Activated naive CD4-positive, alpha-beta T cell treated with anti-CD3 and anti-CD28 coated beads for 36 hours (primary cell): ENCODE data around the gene ZSCAN22. TPM values are rescaled to one million over a fixed set of nuclear protein-coding genes. Genes with fewer than 3 reads are reported as not detected.

Source experiments
- CTCF ChIA-PET: fragments of 350-600 bp; sonication (Branson Sonifier 250); formaldehyde crosslinking; loops from one replicate; lab custom pipeline; 2021; ENCODE audit warnings: antibody characterized with exemption; lab: Charles Lee
- DNase-seq: peaks from one replicate; pipeline ENCODE4 v3.0.0-alpha.2; 2020
- H3K27ac Mint-ChIP-seq: one replicate; pipeline ENCODE4 v1.8.0; 2021; ENCODE audit warnings: mild to moderate bottlenecking, mixed read lengths
- H3K27me3 Mint-ChIP-seq: one replicate; pipeline ENCODE4 v1.8.0; 2021; ENCODE audit warnings: low read depth, mixed read lengths
- H3K36me3 Mint-ChIP-seq: one replicate; pipeline ENCODE4 v1.8.0; 2021; ENCODE audit warnings: low read depth, mixed read lengths
- H3K4me1 Mint-ChIP-seq: one replicate; pipeline ENCODE4 v1.8.0; 2021; ENCODE audit warnings: low read depth, mixed read lengths
- H3K4me3 Mint-ChIP-seq: one replicate; pipeline ENCODE4 v1.8.0; 2021; ENCODE audit warnings: mild to moderate bottlenecking, moderate library complexity, mixed read lengths
- H3K9me3 Mint-ChIP-seq: one replicate; pipeline ENCODE4 v1.8.0; 2021; ENCODE audit warnings: mixed read lengths
- intact Hi-C: fragments of 100-400 bp; cut with micrococcal nuclease; formaldehyde crosslinking; loops from one replicate; pipeline ENCODE4 v1.15.1; 2023
- total RNA-seq, 2 experiments: library from RNA; stranded (reverse); gene quantifications; one replicate each; pipeline ENCODE4 v1.2.3, GENCODE V29; 2021

ZSCAN22 gene
- total RNA-seq, 2 experiments from 2014 or later: 1.2 to 1.3 TPM

- no peak for DNase-seq
- H3K36me3 Mint-ChIP-seq: peaks cover 1% of the 10 kb centered on the region
- H3K27ac Mint-ChIP-seq: no peak overlapping the region
- no peaks in the 10 kb centered on the region for H3K27me3 Mint-ChIP-seq
- H3K4me3 Mint-ChIP-seq: no peak overlapping the region
- intact Hi-C loops: loop anchor here (1.0 to 5.0 kb wide), 11 partner anchors 20 to 219 kb away; partner anchors contain the start of genes ERVK3-1, TRIM28, ZBTB45 and ZNF132
- no peaks in the 10 kb centered on the region for H3K9me3 Mint-ChIP-seq
- CTCF ChIA-PET: no interaction called here
- no peaks in the 10 kb centered on the region for H3K4me1 Mint-ChIP-seq
Observed at GRCh38 chr19:58325311-58326022, 1.3 kb upstream of the ZSCAN22 start.

- intact Hi-C loops: loop anchor here (1.0 to 5.0 kb wide), 11 partner anchors 21 to 218 kb away; partner anchors contain the start of genes ERVK3-1, TRIM28, ZBTB45 and ZNF132
- CTCF ChIA-PET: interaction anchor here (1.3 kb wide), 1 partner anchor 17 kb away, joined by 3 read pairs; no protein-coding TSS in a partner anchor
- Mint-ChIP-seq H3K27ac (no peak overlapping the region), H3K9me3 (no peaks in the 10 kb centered on the region), H3K36me3 (peaks cover 1% of the 10 kb centered on the region), H3K4me1 (no peaks in the 10 kb centered on the region), H3K4me3 (no peak overlapping the region), H3K27me3 (no peaks in the 10 kb centered on the region)
- DNase-seq: no peak
Observed at GRCh38 chr19:58326501-58326913, 287 bp upstream of the ZSCAN22 start.

GRCh38 chr19:58328999-58329398 lies 2.2 kb downstream of the ZSCAN22 start:
- Mint-ChIP-seq H3K27ac (no peak overlapping the region), H3K4me3 (no peak overlapping the region), H3K36me3 (no peaks in the 10 kb centered on the region), H3K4me1 (no peaks in the 10 kb centered on the region), H3K27me3 (no peaks in the 10 kb centered on the region), H3K9me3 (no peaks in the 10 kb centered on the region)
- intact Hi-C loops: loop anchor here (5.0 kb wide), 1 partner anchor 113 kb away; the partner anchor contains the start of gene ZNF132
- CTCF ChIA-PET: no interaction called here
- DNase-seq: peak; percentile 24

- Mint-ChIP-seq H3K27me3 (no peaks in the 10 kb centered on the region), H3K4me1 (no peaks in the 10 kb centered on the region), H3K4me3 (no peak overlapping the region), H3K9me3 (no peaks in the 10 kb centered on the region), H3K27ac (no peak overlapping the region), H3K36me3 (peaks cover 3% of the 10 kb centered on the region)
- no peak for DNase-seq
- intact Hi-C loops: no loop called here
- CTCF ChIA-PET: interaction anchor here (1.0 kb wide), 1 partner anchor 12 kb away, joined by 3 read pairs; no protein-coding TSS in a partner anchor
Observed at GRCh38 chr19:58330458-58330857, 3.7 kb downstream of the ZSCAN22 start.

- H3K4me3 Mint-ChIP-seq: no peak overlapping the region
- no peak for DNase-seq
- H3K4me1 Mint-ChIP-seq: no peaks in the 10 kb centered on the region
Observed at GRCh38 chr19:58332697-58333096, 5.9 kb downstream of the ZSCAN22 start.

GRCh38 chr19:58334691-58335249 lies 8.0 kb downstream of the ZSCAN22 start:
- H3K27me3 Mint-ChIP-seq: no peaks in the 10 kb centered on the region
- no peaks in the 10 kb centered on the region for H3K4me1 Mint-ChIP-seq
- intact Hi-C loops: no loop called here
- CTCF ChIA-PET: no interaction called here
- no peak for DNase-seq
- H3K4me3 Mint-ChIP-seq: no peak overlapping the region
- H3K36me3 Mint-ChIP-seq: peaks cover 25% of the 10 kb centered on the region
- H3K9me3 Mint-ChIP-seq: peaks cover 11% of the 10 kb centered on the region
- no peak overlapping the region for H3K27ac Mint-ChIP-seq

More at GRCh38 chr19:58332697-58333096, 5.9 kb downstream of the ZSCAN22 start:
- CTCF ChIA-PET: interaction anchor here (0.6 kb wide), 1 partner anchor 111 kb away, joined by 3 read pairs; no protein-coding TSS in a partner anchor
- Mint-ChIP-seq H3K27me3 (no peaks in the 10 kb centered on the region), H3K27ac (no peak overlapping the region), H3K36me3 (peaks cover 7% of the 10 kb centered on the region), H3K9me3 (no peaks in the 10 kb centered on the region)
- intact Hi-C loops: no loop called here

GRCh38 chr19:58335630-58336029 lies 8.8 kb downstream of the ZSCAN22 start:
- peaks cover 11% of the 10 kb centered on the region for H3K9me3 Mint-ChIP-seq
- H3K36me3 Mint-ChIP-seq: peaks cover 31% of the 10 kb centered on the region

GRCh38 chr19:58336216-58336615 lies 9.4 kb downstream of the ZSCAN22 start:
- CTCF ChIA-PET: no interaction called here
- H3K4me1 Mint-ChIP-seq: no peaks in the 10 kb centered on the region
- no peaks in the 10 kb centered on the region for H3K27me3 Mint-ChIP-seq
- H3K27ac Mint-ChIP-seq: no peak overlapping the region
- H3K9me3 Mint-ChIP-seq: peaks cover 11% of the 10 kb centered on the region
- no peak for DNase-seq
- no peak overlapping the region for H3K4me3 Mint-ChIP-seq
- intact Hi-C loops: no loop called here
- peaks cover 34% of the 10 kb centered on the region for H3K36me3 Mint-ChIP-seq

More at GRCh38 chr19:58335630-58336029, 8.8 kb downstream of the ZSCAN22 start:
- intact Hi-C loops: no loop called here
- no peaks in the 10 kb centered on the region for H3K4me1 Mint-ChIP-seq
- CTCF ChIA-PET: no interaction called here
- no peak overlapping the region for H3K27ac Mint-ChIP-seq
- no peak overlapping the region for H3K4me3 Mint-ChIP-seq
- DNase-seq: no peak
- H3K27me3 Mint-ChIP-seq: no peaks in the 10 kb centered on the region

GRCh38 chr19:58336820-58337219 lies 10.0 kb downstream of the ZSCAN22 start:
- no peak overlapping the region for H3K4me3 Mint-ChIP-seq
- H3K27me3 Mint-ChIP-seq: no peaks in the 10 kb centered on the region
- intact Hi-C loops: no loop called here
- H3K9me3 Mint-ChIP-seq: peaks cover 11% of the 10 kb centered on the region
- no peak for DNase-seq
- no peaks in the 10 kb centered on the region for H3K4me1 Mint-ChIP-seq
- CTCF ChIA-PET: no interaction called here
- H3K36me3 Mint-ChIP-seq: peaks cover 37% of the 10 kb centered on the region
- no peak overlapping the region for H3K27ac Mint-ChIP-seq

- Mint-ChIP-seq H3K9me3 (peaks cover 11% of the 10 kb centered on the region), H3K4me1 (no peaks in the 10 kb centered on the region), H3K27me3 (no peaks in the 10 kb centered on the region), H3K4me3 (no peak overlapping the region), H3K27ac (no peak overlapping the region), H3K36me3 (peaks cover 37% of the 10 kb centered on the region)
- intact Hi-C loops: no loop called here
- CTCF ChIA-PET: no interaction called here
- no peak for DNase-seq
Observed at GRCh38 chr19:58338336-58338735, 11.5 kb downstream of the ZSCAN22 start.

- Mint-ChIP-seq H3K4me1 (no peaks in the 10 kb centered on the region), H3K36me3 (peaks cover 37% of the 10 kb centered on the region), H3K9me3 (peaks cover 13% of the 10 kb centered on the region), H3K4me3 (no peak overlapping the region), H3K27ac (no peak overlapping the region), H3K27me3 (no peaks in the 10 kb centered on the region)
- CTCF ChIA-PET: no interaction called here
- intact Hi-C loops: no loop called here
- DNase-seq: no peak
Observed at GRCh38 chr19:58338825-58339558, 12.2 kb downstream of the ZSCAN22 start.

GRCh38 chr19:58345558-58345957 lies 18.8 kb downstream of the ZSCAN22 start:
- intact Hi-C loops: no loop called here
- CTCF ChIA-PET: no interaction called here
- Mint-ChIP-seq H3K9me3 (peaks cover 1% of the 10 kb centered on the region), H3K27ac (no peak overlapping the region), H3K27me3 (peaks cover 3% of the 10 kb centered on the region), H3K4me3 (peak overlapping the region; percentile 68), H3K4me1 (peaks cover 23% of the 10 kb centered on the region), H3K36me3 (peaks cover 11% of the 10 kb centered on the region)
- DNase-seq: no peak
